ENCODE results near the gene SARNP.

The SARNP gene

DNA sequence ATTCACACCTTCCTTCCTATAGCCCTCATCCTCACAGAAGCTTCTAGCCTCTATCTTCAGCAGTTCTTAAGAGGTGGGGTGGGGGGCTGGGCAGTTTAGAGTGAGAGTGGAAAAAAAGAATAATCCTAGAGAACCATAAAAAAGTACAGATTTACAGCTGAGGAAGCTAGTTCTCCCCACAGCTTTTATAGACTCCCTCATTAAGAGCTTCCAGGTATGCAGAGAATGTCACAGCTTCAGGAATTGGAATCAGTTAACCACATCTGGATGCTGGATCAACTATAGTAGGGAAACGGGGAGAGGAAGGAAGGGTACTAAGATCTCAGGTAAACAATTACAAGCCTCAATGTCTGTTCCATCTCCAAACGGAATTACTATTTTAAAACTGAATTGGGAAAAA, 62.3 kb downstream of the SARNP start:
- peaks cover 29% of the 10 kb centered on the region for H3K36me3 ChIP-seq (ENCODE audit: insufficient read depth, low read length)
- no peaks in the 10 kb centered on the region; the same call in 1 of the 2 replicates for H3K4me1 ChIP-seq (ENCODE audit: insufficient read depth, low read length)
- H3K9me3 ChIP-seq (ENCODE audit: control insufficient read depth, insufficient read depth, low read length): no peaks in the 10 kb centered on the region
- H3K9ac ChIP-seq (ENCODE audit: low read depth, low read length): no peak overlapping the region

DNA sequence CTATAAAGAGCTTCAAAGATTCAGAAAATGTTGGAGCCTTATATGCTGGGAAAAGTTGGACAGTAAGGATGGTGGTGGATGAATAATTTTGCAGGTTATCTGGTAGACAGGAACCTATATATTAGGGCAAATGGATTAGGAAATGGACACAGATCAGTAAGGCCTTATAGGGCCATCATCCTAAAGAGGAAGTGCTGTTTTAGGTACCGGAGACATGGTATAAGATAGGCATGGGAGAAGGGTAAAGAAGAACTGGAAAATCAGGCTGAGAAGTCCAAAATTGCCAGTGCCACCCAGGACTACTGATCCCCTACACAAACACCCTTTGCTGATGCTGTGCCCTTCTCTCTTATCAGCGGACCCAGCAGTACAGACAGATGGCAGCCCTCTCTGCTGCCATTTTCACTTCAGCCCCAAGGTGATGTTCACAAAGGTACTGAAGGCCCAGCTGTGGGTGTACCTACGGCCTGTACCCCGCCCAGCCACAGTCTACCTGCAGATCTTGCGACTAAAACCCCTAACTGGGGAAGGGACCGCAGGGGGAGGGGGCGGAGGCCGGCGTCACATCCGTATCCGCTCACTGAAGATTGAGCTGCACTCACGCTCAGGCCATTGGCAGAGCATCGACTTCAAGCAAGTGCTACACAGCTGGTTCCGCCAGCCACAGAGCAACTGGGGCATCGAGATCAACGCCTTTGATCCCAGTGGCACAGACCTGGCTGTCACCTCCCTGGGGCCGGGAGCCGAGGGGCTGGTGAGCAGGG, 69.1 kb downstream of the SARNP start:
- H3K9ac ChIP-seq (ENCODE audit: low read depth, low read length): no peak overlapping the region
- H3K36me3 ChIP-seq (ENCODE audit: insufficient read depth, low read length): peaks cover 11% of the 10 kb centered on the region; the same call in 1 of the 2 replicates
- peaks cover 24% of the 10 kb centered on the region for H3K4me1 ChIP-seq (ENCODE audit: insufficient read depth, low read length)
- H3K9me3 ChIP-seq (ENCODE audit: control insufficient read depth, insufficient read depth, low read length): no peaks in the 10 kb centered on the region

DNA sequence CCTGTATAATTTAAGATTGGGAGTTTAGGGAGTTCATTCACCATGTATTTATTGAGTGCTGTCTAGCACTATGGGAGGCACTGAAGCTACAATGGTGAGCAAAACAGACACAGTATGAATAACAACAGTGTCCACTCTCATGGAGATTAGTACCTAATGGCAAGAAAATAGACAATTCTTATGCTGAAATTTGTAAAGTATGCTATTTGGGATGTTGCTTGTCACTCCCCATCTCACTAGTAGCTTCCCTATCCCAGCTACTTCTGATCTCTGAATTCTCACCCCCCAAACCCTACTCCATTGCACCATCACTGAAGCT, 70.7 kb downstream of the SARNP start:
- H3K36me3 ChIP-seq (ENCODE audit: insufficient read depth, low read length): 0 out of 2 replicates have a peak, but pooled peaks cover 3% of the 10 kb centered on the region
- H3K9me3 ChIP-seq (ENCODE audit: control insufficient read depth, insufficient read depth, low read length): no peaks in the 10 kb centered on the region
- H3K9ac ChIP-seq (ENCODE audit: low read depth, low read length): no peak overlapping the region
- H3K4me1 ChIP-seq (ENCODE audit: insufficient read depth, low read length): peaks cover 28% of the 10 kb centered on the region

DNA sequence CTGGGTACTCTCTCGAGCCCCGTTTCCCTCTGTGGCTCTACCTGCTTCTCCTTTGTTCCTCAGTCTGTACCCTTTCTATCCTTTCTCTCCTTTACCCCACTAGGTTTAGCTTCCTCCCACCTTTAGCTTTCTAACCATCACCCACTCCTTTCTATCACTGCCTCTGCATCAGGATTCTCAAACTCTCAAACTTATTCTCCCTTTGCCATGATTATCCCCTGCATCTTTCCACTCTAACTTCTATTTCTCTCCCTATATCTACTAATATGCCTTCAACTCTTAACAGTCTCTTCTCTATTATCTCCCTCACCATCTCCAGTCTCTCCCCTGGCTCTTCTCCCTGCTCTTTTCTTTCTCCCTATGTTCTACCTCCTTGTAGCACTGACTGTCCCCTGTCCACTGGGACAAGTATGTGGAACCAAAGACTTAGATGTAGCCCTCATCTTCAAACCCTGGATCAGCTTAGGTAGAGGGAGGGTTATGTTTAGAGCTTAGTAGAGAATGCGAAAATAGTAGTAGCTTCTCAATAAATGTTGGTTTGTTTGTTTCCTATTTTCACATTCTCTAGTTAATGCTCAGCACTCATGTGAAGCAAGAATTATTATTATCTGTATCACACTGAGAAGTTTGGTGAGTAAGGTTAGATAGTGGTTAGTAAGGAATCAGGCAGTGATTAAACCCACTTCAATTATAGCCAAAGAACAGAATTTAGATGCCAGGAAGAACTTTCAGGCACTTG, 71.2 kb downstream of the SARNP start:
- Histone ChIP-seq H3K9me3 (ENCODE audit: control insufficient read depth, insufficient read depth, low read length) (no peaks in the 10 kb centered on the region), H3K4me1 (ENCODE audit: insufficient read depth, low read length) (peaks cover 29% of the 10 kb centered on the region), H3K9ac (ENCODE audit: low read depth, low read length) (peak overlapping the region; percentile 50), H3K36me3 (ENCODE audit: insufficient read depth, low read length) (no peaks in the 10 kb centered on the region)

DNA sequence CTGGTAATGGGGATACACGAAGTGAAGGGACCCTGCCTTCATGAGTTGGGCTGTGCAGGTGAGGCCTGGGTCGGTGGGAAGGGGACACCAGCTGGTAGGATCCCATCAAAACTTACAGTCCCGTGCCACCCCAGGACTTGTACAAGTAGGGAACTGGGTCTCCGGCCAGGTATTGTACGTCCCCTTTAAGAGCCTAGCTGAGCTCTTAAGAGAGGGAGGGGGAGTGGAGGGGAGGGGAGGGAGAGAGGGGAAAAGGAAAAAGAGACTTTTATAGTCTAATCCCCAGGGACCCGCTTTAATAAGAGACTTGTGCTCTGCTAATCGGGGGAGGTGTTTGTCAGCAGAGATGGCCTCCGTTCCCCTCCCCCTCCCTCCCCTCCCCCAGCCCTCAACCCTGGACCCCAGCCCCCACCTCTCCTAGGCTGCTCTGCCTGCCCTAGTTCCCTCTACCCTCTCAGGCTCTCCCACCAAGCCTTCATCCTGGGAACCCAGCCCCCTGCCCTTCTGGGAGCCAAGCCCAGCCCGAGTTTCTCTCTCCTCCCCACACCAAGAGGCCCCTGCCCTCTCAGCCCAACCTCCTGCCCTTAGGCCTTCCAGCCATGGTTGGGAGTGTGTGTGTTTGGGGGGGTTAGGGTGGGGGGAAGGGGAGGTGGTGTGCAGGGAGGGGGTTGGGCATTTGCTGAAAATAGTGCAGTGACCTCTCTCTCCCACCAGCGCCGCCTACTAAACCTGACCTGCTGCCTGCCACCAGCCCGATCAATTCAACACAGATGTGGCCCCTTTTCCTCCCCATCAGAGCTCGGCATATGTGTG, 72.0 kb downstream of the SARNP start:
- no peaks in the 10 kb centered on the region for H3K9me3 ChIP-seq (ENCODE audit: control insufficient read depth, insufficient read depth, low read length)
- H3K4me1 ChIP-seq (ENCODE audit: insufficient read depth, low read length): peaks cover 29% of the 10 kb centered on the region
- H3K9ac ChIP-seq (ENCODE audit: low read depth, low read length): peak overlapping the region; percentile 50
- H3K36me3 ChIP-seq (ENCODE audit: insufficient read depth, low read length): no peaks in the 10 kb centered on the region

DNA sequence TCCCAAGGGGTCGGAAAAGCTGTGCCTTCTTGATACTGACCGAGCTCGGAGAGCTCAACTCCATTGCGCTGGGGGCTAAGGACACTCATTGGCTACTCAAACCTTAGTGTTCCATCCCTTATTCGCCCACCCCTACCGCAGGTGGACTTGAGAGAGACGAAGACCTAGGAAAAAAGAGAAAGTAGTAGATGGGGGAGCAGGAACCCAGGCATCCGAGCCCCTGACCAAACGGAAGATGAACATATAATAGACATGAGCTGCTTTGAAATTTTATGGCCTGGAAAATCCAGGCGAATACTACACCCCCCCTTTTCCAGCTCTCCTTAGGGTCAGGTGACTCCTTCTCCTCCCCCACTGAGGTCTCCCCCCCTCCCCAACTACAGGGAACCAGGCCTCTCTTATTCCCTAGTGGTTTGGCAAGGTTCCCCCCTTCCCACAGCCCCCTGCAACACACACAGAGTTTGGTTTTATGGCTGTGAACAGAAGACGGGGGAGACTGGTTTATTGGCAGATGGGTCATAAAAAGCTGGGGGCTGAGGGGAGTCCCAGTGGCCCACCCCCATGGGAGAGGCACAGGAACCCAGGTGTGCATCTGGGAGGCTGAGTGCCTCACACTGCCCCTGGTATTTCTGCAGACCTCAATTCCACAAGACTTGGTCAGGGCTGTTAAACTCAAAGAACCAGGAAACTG, 73.0 kb downstream of the SARNP start:
- no peaks in the 10 kb centered on the region for H3K9me3 ChIP-seq (ENCODE audit: control insufficient read depth, insufficient read depth, low read length)
- H3K36me3 ChIP-seq (ENCODE audit: insufficient read depth, low read length): no peaks in the 10 kb centered on the region
- peak overlapping the region; percentile 74; the same call in 1 of the 2 replicates for H3K9ac ChIP-seq (ENCODE audit: low read depth, low read length)
- peaks cover 29% of the 10 kb centered on the region for H3K4me1 ChIP-seq (ENCODE audit: insufficient read depth, low read length)

DNA sequence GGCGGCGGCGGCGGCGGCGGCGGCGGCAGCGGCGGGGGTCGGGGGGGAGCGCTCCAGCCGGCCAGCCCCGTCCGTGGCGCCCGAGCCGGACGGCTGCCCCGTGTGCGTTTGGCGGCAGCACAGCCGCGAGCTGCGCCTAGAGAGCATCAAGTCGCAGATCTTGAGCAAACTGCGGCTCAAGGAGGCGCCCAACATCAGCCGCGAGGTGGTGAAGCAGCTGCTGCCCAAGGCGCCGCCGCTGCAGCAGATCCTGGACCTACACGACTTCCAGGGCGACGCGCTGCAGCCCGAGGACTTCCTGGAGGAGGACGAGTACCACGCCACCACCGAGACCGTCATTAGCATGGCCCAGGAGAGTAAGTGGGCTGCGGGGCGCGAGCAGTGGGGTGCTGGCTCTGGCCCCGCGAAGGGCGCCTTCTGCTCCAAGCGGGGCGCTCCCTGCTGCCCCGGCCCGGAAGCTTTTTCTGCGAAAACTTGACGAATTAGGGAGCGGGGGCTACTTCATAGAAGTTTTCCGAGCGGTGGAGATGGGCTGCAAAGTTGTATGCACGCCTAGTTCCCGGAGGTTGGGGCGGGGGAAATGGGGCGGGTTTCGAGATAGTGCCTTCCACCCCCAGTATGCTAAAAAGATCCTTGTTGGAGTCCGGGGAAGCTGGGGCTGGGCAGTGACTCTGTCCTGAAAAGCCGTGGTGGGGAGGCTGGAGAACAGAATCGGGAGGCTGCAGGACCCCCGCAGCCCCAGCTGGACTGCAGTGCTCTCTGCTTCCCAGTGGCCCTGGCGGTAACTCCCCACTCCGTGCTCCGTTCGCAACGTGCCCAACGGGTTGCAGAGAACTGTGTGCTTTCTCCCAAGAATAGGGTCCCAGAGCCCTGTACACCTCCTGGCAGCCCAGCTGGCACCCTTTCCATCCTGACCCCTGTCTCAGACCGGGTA, 73.9 kb downstream of the SARNP start:
- peak overlapping the region; percentile 74 for H3K9ac ChIP-seq (ENCODE audit: low read depth, low read length)
- no peaks in the 10 kb centered on the region for H3K36me3 ChIP-seq (ENCODE audit: insufficient read depth, low read length)
- H3K4me1 ChIP-seq (ENCODE audit: insufficient read depth, low read length): peaks cover 29% of the 10 kb centered on the region
- no peaks in the 10 kb centered on the region for H3K9me3 ChIP-seq (ENCODE audit: control insufficient read depth, insufficient read depth, low read length)

DNA sequence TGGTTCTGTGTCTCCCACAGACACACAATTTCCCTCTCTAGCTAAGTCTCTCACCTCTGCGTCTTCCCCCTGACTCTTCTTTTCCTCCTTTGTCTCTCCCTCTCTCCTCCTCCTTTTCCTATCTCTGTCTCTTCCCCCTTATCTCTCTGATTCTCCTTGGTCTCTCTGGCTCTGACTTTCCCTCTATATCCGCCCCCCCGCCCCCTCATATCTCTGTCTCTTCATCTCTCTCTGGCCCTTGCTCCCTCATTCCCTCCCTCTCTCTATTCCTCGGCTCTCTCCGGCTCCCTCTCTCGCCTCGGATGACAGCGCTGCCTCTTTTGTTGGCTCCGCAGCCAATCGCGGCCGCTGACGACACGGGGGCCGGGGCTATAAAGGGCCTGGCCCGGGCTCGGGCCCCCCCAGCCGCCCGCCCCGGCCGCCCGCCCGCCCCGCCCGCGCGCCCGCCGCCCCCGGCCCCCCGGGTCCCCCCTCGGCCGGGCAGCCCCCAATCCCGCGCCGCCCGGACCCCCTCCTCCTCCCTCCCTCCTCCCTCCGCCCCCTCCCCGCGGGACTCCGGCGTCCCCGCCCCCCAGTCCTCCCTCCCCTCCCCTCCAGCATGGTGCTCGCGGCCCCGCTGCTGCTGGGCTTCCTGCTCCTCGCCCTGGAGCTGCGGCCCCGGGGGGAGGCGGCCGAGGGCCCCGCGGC, 74.7 kb downstream of the SARNP start, which contains the start of gene GDF11:
GDF11 (plus strand) TSS at position 404 of the 687 bp plus-strand sequence; CDS start at position 599, 195 bp downstream.
- no peaks in the 10 kb centered on the region for H3K9me3 ChIP-seq (ENCODE audit: control insufficient read depth, insufficient read depth, low read length)
- H3K4me1 ChIP-seq (ENCODE audit: insufficient read depth, low read length): peaks cover 23% of the 10 kb centered on the region
- peak within 1 kb of the TSS; percentile 74 for H3K9ac ChIP-seq (ENCODE audit: low read depth, low read length)
- H3K36me3 ChIP-seq (ENCODE audit: insufficient read depth, low read length): no peaks in the 10 kb centered on the region

DNA sequence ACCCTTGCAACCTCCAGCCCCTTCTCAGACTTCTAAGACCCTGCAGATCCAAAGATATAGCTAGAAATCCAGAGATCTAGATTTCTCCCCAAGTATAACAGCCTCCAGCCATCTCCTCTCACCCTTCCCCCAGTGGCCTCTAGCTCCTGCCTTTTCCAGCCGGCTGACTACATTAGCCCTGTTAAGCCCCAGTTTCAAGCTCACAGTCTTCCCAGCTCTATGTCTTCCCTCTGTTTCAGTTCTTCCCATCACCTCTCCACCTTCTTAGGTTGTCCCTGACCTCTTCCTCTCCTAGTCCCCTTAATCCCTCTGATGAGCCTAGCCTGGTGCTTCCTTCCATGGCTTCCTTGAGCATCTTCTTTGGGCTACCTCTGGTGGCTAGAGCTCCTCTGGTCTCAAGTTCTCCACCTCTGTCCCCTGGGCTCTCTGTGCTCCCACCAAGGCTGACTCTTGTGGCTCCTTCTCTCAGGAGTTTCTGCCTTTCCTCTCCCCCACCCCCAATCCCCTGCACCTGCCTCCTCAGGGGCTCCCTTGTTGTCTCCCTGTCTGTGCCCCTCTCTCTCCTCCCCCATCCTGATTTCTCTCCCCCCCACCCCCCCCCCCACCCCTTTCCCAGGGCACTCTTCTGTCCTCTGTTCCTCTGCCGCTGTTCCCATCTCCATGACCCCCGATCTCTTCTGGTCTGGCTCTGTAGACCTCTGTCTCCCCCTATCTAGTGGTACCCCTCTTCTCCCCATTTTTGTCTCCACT, 75.4 kb downstream of the SARNP start:
- H3K9me3 ChIP-seq (ENCODE audit: control insufficient read depth, insufficient read depth, low read length): no peaks in the 10 kb centered on the region
- no peaks in the 10 kb centered on the region for H3K36me3 ChIP-seq (ENCODE audit: insufficient read depth, low read length)
- H3K9ac ChIP-seq (ENCODE audit: low read depth, low read length): peak overlapping the region; percentile 49; the same call in 1 of the 2 replicates
- peaks cover 16% of the 10 kb centered on the region for H3K4me1 ChIP-seq (ENCODE audit: insufficient read depth, low read length)

DNA sequence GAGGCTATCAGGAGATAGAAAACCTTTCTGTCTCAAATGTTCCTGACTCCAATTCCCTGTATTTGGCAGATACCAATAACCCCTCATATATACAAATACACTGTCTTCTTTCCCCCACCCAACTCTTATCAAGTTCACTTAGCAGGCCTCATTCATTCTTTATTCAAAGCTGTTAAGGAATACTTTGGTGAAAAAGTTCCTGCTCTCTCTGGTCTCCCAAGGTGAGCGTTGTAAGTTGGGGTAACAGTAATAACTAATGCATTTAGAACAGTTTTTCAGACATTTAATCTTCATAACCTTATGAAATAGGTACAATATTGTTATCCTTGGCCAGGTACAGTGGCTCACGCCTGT, 78.5 kb downstream of the SARNP start:
- peak overlapping the region; percentile 73; the same call in 1 of the 2 replicates for H3K9ac ChIP-seq (ENCODE audit: low read depth, low read length)
- H3K4me1 ChIP-seq (ENCODE audit: insufficient read depth, low read length): peaks cover 7% of the 10 kb centered on the region
- no peaks in the 10 kb centered on the region for H3K36me3 ChIP-seq (ENCODE audit: insufficient read depth, low read length)
- no peaks in the 10 kb centered on the region for H3K9me3 ChIP-seq (ENCODE audit: control insufficient read depth, insufficient read depth, low read length)

DNA sequence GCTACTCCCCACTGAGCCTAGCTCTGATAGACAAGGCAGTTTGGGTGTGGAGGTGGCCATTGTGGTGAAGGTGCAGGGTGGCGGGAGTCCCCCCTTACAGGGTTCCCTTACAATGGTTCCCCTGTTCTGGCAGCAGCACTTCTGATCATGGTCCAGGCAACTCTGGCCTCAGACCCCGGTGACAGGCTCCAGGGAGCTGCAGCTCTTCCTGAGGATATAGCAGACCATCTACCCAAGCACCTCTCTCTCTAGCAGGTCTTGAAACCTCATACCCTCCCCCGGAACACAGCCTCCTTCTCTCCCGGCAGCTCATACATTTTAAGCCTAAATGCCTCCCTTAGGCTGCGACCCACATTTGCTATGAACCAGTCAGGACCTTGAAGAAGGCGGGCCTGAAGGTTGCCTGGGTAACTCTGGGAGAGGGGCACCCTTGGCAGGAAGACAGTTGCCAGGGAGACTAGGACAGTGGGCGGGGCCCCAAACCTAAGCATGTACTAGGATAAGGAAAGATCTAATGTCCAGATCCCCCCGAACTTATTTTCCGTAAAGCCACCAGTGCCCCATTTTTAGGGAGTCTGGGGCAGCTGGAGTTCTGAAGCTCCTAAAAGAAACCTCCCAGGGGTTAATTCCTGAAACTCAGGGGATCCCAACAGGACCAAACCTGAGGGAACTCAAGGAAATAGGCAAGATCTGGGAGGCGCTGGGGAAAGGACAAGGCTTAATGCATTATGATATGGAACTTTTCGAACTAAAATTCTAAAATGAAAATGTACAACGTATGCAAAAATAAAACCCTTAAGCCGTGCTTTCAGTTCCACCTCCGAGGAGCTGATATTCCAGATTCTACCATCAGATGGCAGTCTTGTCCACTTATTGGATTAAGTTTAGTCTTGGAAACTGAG, 79.2 kb downstream of the SARNP start:
- Histone ChIP-seq H3K9ac (ENCODE audit: low read depth, low read length) (peak overlapping the region; percentile 73), H3K4me1 (ENCODE audit: insufficient read depth, low read length) (peaks cover 7% of the 10 kb centered on the region), H3K36me3 (ENCODE audit: insufficient read depth, low read length) (no peaks in the 10 kb centered on the region), H3K9me3 (ENCODE audit: control insufficient read depth, insufficient read depth, low read length) (no peaks in the 10 kb centered on the region)
